Chondrocyte (in vitro differentiated cells): ENCODE measurements around the gene USP47. TPM values are rescaled to one million over a fixed set of nuclear protein-coding genes. Genes with fewer than 3 reads are reported as not detected.
A peak's percentile ranks its signal among the peaks of the same experiment; 100 is the strongest.

Experiments
- DNase-seq: peaks from one replicate; pipeline ENCODE4 v3.0.0; 2021; ENCODE audit warnings: mixed read lengths, low spot score
- H3K27ac Mint-ChIP-seq: one replicate; pipeline ENCODE4 v1.8.0; 2021; ENCODE audit warnings: mild to moderate bottlenecking, moderate library complexity, mixed read lengths; ENCODE audit not compliant: unreplicated experiment
- H3K27me3 Mint-ChIP-seq: 2 replicates; pipeline ENCODE4 v1.8.0; 2021; ENCODE audit warnings: low read depth, mixed read lengths
- H3K36me3 Mint-ChIP-seq: 2 replicates; pipeline ENCODE4 v1.8.0; 2021; ENCODE audit warnings: low read depth, mixed read lengths
- H3K4me1 Mint-ChIP-seq: 2 replicates; pipeline ENCODE4 v1.8.0; 2021; ENCODE audit warnings: low read depth, mild to moderate bottlenecking, mixed read lengths
- H3K4me3 Mint-ChIP-seq: one replicate; pipeline ENCODE4 v1.8.0; 2021; ENCODE audit warnings: mild to moderate bottlenecking, moderate library complexity, mixed read lengths; ENCODE audit not compliant: unreplicated experiment
- H3K9me3 Mint-ChIP-seq: 2 replicates; pipeline ENCODE4 v1.8.0; 2021; ENCODE audit warnings: low read depth, mixed read lengths
- total RNA-seq: library from RNA; stranded (reverse); gene quantifications from 3 replicates; pipeline ENCODE4 v1.2.1, GENCODE V29; 2021
- TF ChIP-seq, protein P1 (sequence below): fragments of 200-600 bp; sonication (generic); IDR thresholded peaks from 2 replicates; pipeline ENCODE4 v1.5.0; 2021; ENCODE audit warnings: antibody characterized with exemption, mild to moderate bottlenecking, moderate library complexity

USP47 gene
- total RNA-seq, 1 donor from 2014 or later = 44.4 TPM

DNA sequence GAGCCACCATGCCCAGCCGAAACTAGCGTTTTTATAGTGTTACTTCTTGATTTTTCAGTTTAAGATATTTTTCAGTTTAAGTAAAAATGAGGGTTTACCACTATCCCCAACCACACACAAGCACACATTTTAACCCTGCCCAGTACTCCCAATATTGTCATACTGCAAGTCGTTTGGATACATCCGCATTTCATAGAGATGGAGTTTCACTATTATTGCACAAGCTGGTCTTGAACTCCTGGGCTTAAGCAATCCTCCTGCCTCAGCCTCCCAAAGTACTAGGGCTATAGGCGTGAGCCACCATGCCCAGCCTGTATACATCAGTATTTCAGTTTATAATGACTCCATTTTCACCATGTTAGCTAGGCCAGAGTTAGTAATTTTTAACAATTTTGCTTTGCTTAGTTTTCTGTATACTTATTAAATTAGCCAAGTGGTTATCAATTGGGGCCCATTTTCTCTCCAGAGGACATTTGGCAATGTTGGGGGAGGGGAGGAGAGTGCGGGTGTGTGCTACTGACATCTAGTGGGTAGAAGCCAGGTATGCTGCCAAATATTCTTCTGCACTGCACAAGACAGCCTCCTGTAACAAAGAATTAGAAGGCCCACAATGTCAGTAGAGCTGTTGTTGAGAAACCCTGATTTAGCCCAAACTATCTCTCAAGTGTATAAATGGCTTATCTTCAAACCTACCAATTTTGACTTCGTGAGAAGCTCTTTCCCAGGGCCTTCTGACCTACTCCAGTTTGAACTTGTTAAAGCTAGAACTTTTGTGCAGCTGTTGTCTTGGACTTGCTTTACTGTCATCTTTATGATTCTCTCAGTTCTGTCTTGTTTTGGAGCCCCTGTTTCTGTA is 7.3 kb downstream of the USP47 start:
- H3K27ac Mint-ChIP-seq = peak overlapping the region; percentile 83
- TF ChIP-seq, protein P1, sequence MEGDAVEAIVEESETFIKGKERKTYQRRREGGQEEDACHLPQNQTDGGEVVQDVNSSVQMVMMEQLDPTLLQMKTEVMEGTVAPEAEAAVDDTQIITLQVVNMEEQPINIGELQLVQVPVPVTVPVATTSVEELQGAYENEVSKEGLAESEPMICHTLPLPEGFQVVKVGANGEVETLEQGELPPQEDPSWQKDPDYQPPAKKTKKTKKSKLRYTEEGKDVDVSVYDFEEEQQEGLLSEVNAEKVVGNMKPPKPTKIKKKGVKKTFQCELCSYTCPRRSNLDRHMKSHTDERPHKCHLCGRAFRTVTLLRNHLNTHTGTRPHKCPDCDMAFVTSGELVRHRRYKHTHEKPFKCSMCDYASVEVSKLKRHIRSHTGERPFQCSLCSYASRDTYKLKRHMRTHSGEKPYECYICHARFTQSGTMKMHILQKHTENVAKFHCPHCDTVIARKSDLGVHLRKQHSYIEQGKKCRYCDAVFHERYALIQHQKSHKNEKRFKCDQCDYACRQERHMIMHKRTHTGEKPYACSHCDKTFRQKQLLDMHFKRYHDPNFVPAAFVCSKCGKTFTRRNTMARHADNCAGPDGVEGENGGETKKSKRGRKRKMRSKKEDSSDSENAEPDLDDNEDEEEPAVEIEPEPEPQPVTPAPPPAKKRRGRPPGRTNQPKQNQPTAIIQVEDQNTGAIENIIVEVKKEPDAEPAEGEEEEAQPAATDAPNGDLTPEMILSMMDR = peak; percentile 79
- peaks cover 51% of the 10 kb centered on the region for H3K4me1 Mint-ChIP-seq
- DNase-seq = no peak
- peak overlapping the region; percentile 19 for H3K4me3 Mint-ChIP-seq
- H3K36me3 Mint-ChIP-seq = no peaks in the 10 kb centered on the region
- H3K9me3 Mint-ChIP-seq = no peaks in the 10 kb centered on the region
- H3K27me3 Mint-ChIP-seq = no peaks in the 10 kb centered on the region

DNA sequence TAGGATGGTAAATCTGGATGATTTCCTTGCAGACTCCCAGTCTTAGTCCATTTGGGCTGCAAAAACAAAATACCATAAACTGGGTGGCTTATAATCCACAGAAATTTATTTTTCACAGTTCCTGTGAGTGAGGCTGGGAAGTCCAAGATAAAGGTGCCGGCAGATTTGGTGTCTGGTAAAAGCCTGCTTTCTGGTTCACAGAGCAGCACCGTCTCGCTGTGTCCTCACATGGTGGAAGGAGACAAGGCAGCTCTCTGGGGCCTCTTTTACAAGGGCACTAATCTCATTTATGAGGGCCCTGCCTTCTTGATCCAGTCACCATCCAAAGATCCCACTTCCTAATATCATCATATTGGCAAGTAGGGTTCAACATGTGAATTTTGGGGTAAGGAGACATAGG is 8.9 kb downstream of the USP47 start:
- no peaks in the 10 kb centered on the region for H3K9me3 Mint-ChIP-seq
- H3K36me3 Mint-ChIP-seq = no peaks in the 10 kb centered on the region
- H3K27me3 Mint-ChIP-seq = no peaks in the 10 kb centered on the region
- no peak for DNase-seq
- H3K27ac Mint-ChIP-seq = peak overlapping the region; percentile 83
- H3K4me3 Mint-ChIP-seq = no peak overlapping the region
- H3K4me1 Mint-ChIP-seq = peaks cover 52% of the 10 kb centered on the region
- TF ChIP-seq, protein P1 = no peak

DNA sequence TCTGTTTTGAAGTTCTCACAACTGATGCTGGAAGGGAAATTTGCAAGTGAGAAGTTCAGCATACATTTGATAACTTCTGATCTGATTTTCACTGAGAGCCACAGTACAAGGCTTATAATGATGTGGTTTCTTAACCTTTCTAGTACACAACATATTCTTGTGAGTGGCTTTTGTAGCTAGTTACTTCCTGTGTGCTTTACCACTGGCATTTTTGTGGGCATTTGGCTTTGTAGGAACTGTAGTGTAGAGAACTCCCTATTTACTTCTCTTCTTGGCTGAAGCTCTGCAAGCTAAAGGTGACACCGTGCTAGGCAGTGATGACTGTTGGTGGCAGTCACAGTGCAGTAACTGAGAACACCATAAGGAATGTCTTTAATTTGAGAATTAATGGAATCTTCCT is 14.9 kb downstream of the USP47 start:
- no peak for DNase-seq
- Mint-ChIP-seq H3K27me3 (no peaks in the 10 kb centered on the region), H3K4me1 (peaks cover 35% of the 10 kb centered on the region), H3K4me3 (no peak overlapping the region), H3K9me3 (no peaks in the 10 kb centered on the region), H3K27ac (peak overlapping the region; percentile 42), H3K36me3 (no peaks in the 10 kb centered on the region)
- TF ChIP-seq, protein P1 = no peak

DNA sequence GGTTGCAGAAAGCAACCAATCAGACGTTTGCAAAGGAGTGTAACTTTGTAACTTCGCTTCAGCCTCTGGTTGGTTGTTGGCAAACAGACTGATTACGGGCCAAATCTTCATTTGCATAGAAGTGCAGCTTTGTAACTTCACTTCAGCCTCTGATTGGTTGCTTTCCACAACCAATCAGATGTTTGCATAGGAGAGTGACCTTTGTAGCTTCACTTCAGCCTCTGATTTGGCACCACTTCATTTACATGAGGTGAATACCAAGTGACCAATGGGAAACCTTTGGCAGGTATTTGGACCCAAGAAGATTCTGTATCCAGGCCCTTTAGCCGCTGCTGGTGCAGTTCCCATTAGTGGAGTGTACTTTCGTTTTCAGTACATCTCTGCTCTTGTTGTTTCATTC is 16.0 kb downstream of the USP47 start:
- Mint-ChIP-seq H3K27me3 (no peaks in the 10 kb centered on the region), H3K4me1 (peaks cover 29% of the 10 kb centered on the region), H3K36me3 (no peaks in the 10 kb centered on the region), H3K27ac (no peak overlapping the region), H3K9me3 (no peaks in the 10 kb centered on the region), H3K4me3 (no peak overlapping the region)
- TF ChIP-seq, protein P1 = no peak
- no peak for DNase-seq

DNA sequence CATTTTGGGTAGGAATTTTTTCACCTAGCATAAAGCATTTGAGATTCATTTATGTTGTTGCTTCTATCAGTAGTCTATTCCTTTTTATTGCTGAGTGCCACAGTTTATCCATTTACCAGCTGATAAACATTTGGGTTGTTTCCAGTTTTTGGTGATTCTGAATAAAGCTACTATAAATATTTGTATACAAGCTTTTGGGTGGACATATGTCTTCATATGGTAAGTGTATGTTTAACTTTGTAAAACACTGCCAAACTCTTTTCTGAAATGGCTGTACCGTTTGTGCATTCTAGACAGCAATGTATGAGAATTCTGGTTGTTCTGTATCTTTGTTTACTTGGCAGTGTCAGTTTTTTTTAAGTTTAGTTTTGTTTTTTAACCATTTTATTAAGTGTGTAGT is 16.9 kb downstream of the USP47 start:
- no peaks in the 10 kb centered on the region for H3K9me3 Mint-ChIP-seq
- peaks cover 21% of the 10 kb centered on the region for H3K4me1 Mint-ChIP-seq
- TF ChIP-seq, protein P1 = no peak
- no peaks in the 10 kb centered on the region for H3K36me3 Mint-ChIP-seq
- no peak overlapping the region for H3K4me3 Mint-ChIP-seq
- no peak overlapping the region for H3K27ac Mint-ChIP-seq
- no peak for DNase-seq
- no peaks in the 10 kb centered on the region for H3K27me3 Mint-ChIP-seq
